ENCODE data around the gene JAZF1. TPM values are rescaled to one million over a fixed set of nuclear protein-coding genes. Genes with fewer than 3 reads are reported as not detected.
A peak's percentile ranks its signal among the peaks of the same experiment; 100 is the strongest.

Gene JAZF1
- polyA plus RNA-seq, 3 donors, result 12.1 to 18.1 (median 17.2) TPM

DNA sequence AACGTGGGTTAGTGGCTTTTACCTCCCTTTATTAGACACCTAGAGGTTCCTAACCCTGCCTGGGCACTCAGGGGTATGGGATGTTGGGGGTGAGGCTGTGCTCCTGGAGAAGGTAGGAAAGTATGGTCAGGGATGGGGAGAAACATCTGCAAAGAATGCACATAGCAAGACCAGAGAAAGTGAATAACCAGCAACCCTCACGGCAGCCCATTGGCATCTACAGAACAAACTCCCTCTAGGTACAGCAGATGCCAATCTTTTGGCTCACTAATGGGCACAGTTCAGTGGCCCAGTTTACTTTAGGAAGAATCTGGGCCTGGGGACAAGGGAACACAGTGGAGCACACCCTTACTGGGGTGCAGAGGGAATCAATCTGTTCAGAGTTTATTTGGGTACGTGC lies 143.9 kb downstream of the JAZF1 start:
- Mint-ChIP-seq H3K4me1 (peaks cover 21% of the 10 kb centered on the region), H3K27me3 (ENCODE audit: low read depth in 3 of 3) (peaks cover 0 to 2% (median 0%) of the 10 kb centered on the region in 3 donors), H3K36me3 (peaks cover 9 to 11% of the 10 kb centered on the region in 2 donors), H3K9me3 (no peaks in the 10 kb centered on the region), H3K27ac (peak overlapping the region in 2 of 7 donors; percentile 18 to 86), H3K4me3 (no peak overlapping the region)
- Histone ChIP-seq H2AFZ (ENCODE audit: insufficient read depth, low read depth, low read length, poor library complexity, severe bottlenecking) (no peak overlapping the region), H3K79me2 (ENCODE audit: insufficient read depth, low read length) (peaks cover 11% of the 10 kb centered on the region), H3K4me2 (replicated peaks; ENCODE audit: extremely low read depth, low read length, poor library complexity, severe bottlenecking) (no peak overlapping the region), H3K27me3 (ENCODE audit: control insufficient read depth in 2 of 2, insufficient read depth in 2 of 2, low read length in 2 of 2) (no peaks in the 10 kb centered on the region), H4K20me1 (ENCODE audit: insufficient read depth, low read length) (peaks cover 96% of the 10 kb centered on the region), H3K4me1 (ENCODE audit: control insufficient read depth in 1 of 2, insufficient read depth in 2 of 2, low read length in 2 of 2) (peaks cover 3 to 11% of the 10 kb centered on the region in 2 donors), H3K27ac (ENCODE audit: low read depth in 1 of 2, low read length in 2 of 2) (no peak overlapping the region), H3K36me3 (replicated peaks in 1 of 2; ENCODE audit: control insufficient read depth in 1 of 2, insufficient read depth in 2 of 2, low read length in 2 of 2) (no peaks in the 10 kb centered on the region), H3K9me3 (replicated peaks in 1 of 2; ENCODE audit: control insufficient read depth in 1 of 2, insufficient read depth in 1 of 2, low read length in 2 of 2) (no peaks in the 10 kb centered on the region), H3K9ac (ENCODE audit: insufficient read depth, low read length, poor library complexity, severe bottlenecking) (no peak overlapping the region), H3K4me3 (replicated peaks in 1 of 3; ENCODE audit: low read depth in 2 of 3, low read length in 3 of 3) (no peak overlapping the region)
- intact Hi-C loops (cut with micrococcal nuclease), result no loop called here
- TF ChIP-seq, protein P1, sequence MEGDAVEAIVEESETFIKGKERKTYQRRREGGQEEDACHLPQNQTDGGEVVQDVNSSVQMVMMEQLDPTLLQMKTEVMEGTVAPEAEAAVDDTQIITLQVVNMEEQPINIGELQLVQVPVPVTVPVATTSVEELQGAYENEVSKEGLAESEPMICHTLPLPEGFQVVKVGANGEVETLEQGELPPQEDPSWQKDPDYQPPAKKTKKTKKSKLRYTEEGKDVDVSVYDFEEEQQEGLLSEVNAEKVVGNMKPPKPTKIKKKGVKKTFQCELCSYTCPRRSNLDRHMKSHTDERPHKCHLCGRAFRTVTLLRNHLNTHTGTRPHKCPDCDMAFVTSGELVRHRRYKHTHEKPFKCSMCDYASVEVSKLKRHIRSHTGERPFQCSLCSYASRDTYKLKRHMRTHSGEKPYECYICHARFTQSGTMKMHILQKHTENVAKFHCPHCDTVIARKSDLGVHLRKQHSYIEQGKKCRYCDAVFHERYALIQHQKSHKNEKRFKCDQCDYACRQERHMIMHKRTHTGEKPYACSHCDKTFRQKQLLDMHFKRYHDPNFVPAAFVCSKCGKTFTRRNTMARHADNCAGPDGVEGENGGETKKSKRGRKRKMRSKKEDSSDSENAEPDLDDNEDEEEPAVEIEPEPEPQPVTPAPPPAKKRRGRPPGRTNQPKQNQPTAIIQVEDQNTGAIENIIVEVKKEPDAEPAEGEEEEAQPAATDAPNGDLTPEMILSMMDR (IDR thresholded peaks at IDR 0.05), result no peak
- 100% methylated on average over 1 of the region's 3 CpGs for WGBS (ENCODE audit: insufficient coverage)
- DNase-seq, result no peak

- DNase-seq, result no peak
- Histone ChIP-seq H3K4me3 (replicated peaks in 1 of 3; ENCODE audit: low read depth in 2 of 3, low read length in 3 of 3) (no peak overlapping the region), H3K36me3 (replicated peaks in 1 of 2; ENCODE audit: control insufficient read depth in 1 of 2, insufficient read depth in 2 of 2, low read length in 2 of 2) (peaks cover 0 to 14% of the 10 kb centered on the region in 2 donors), H3K79me2 (ENCODE audit: insufficient read depth, low read length) (peaks cover 11% of the 10 kb centered on the region), H3K9me3 (replicated peaks in 1 of 2; ENCODE audit: control insufficient read depth in 1 of 2, insufficient read depth in 1 of 2, low read length in 2 of 2) (no peaks in the 10 kb centered on the region), H4K20me1 (ENCODE audit: insufficient read depth, low read length) (peaks cover 96% of the 10 kb centered on the region), H3K27ac (ENCODE audit: low read depth in 1 of 2, low read length in 2 of 2) (no peak overlapping the region), H3K4me2 (replicated peaks; ENCODE audit: extremely low read depth, low read length, poor library complexity, severe bottlenecking) (no peak overlapping the region), H2AFZ (ENCODE audit: insufficient read depth, low read depth, low read length, poor library complexity, severe bottlenecking) (no peak overlapping the region), H3K4me1 (ENCODE audit: control insufficient read depth in 1 of 2, insufficient read depth in 2 of 2, low read length in 2 of 2) (peaks cover 3 to 11% of the 10 kb centered on the region in 2 donors), H3K27me3 (ENCODE audit: control insufficient read depth in 2 of 2, insufficient read depth in 2 of 2, low read length in 2 of 2) (no peaks in the 10 kb centered on the region), H3K9ac (ENCODE audit: insufficient read depth, low read length, poor library complexity, severe bottlenecking) (no peak overlapping the region)
- Mint-ChIP-seq H3K36me3 (peaks cover 14 to 24% of the 10 kb centered on the region in 2 donors), H3K9me3 (no peaks in the 10 kb centered on the region), H3K27ac (peak overlapping the region in 1 of 7 donors; percentile 39), H3K4me1 (peaks cover 21% of the 10 kb centered on the region), H3K27me3 (ENCODE audit: low read depth in 3 of 3) (peaks cover 0 to 1% (median 0%) of the 10 kb centered on the region in 3 donors), H3K4me3 (no peak overlapping the region)
- TF ChIP-seq, protein P1 (IDR thresholded peaks at IDR 0.05), result no peak
- intact Hi-C loops (cut with micrococcal nuclease), result no loop called here
- 100% methylated on average over 2 of the region's 4 CpGs for WGBS (ENCODE audit: insufficient coverage)
Measured at GRCh38 chr7:28033386-28033785, 147.2 kb downstream of the JAZF1 start.
